K562 (cell line): ENCODE results near the gene PCBD1. TPM values are rescaled to one million over a fixed set of nuclear protein-coding genes. Genes with fewer than 3 reads are reported as not detected.

ENCODE experiments used
- ATAC-seq: fragments of 200-7000 bp; cut with Tn5 transposase; 3 replicates; pipeline ENCODE4 v1.9.1; 2020; ENCODE audit warnings: moderate library complexity
- BruUV-seq: library from RNA; stranded (reverse); fragments of 400-500 nt; replicated peaks from 2 replicates; lab custom pipeline; 2021; lab: Mats Ljungman, UMichigan
- CTCF ChIA-PET: fragments of 300-600 bp; formaldehyde crosslinking; extraction: SDS; loops from one replicate; lab custom pipeline; 2021; ENCODE audit warnings: low intra/inter-chr PET ratio; lab: Yijun Ruan, JAX
- POLR2A ChIA-PET: fragments of 300-600, 350-650 bp; sonication (Branson Sonifier 250); formaldehyde crosslinking; extraction: SDS; loops from one replicate; lab custom pipeline; 2021; ENCODE audit warnings: antibody characterized with exemption, inconsistent platforms; lab: Yijun Ruan, JAX
- DNase-seq, 4 experiments: peaks; one replicate each; pipeline versions ENCODE4 v3.0.0 to v3.0.0-alpha.2; 2011 to 2018; ENCODE audit warnings: low spot score in 3 of 4, mixed read lengths in 3 of 4; ENCODE audit errors: extremely low read depth in 1 of 4
- FAIRE-seq: peaks from 2 replicates; lab custom pipeline; 2011; peaks lifted over from hg19 to GRCh38; lab: Jason Lieb, UNC
- H2AFZ ChIP-seq: 2 replicates; pipeline ENCODE4 v1.6.0; 2011; ENCODE audit warnings: low read depth, low read length, control low read depth, inconsistent platforms
- H3K27ac ChIP-seq: fragments of 200-600 bp; 3 replicates; pipeline ENCODE4 v1.8.0; 2011; ENCODE audit warnings: low read depth, mild to moderate bottlenecking, control low read depth, inconsistent platforms, low read length, moderate library complexity, mixed read lengths; ENCODE audit errors: extremely low read depth
- H3K27me3 ChIP-seq, 2 experiments: fragments of 300-600 bp in 1 of 2; 2 replicates in 1 of 2; 3 replicates in 1 of 2; pipeline versions ENCODE4 v1.6.0 to v1.8.0; 2011; ENCODE audit warnings: inconsistent platforms in 2 of 2, low read length in 2 of 2, mild to moderate bottlenecking in 1 of 2, mixed read lengths in 1 of 2, moderate library complexity in 1 of 2; ENCODE audit not compliant: control insufficient read depth in 2 of 2, insufficient read depth in 2 of 2
- H3K36me3 ChIP-seq: fragments of 300-600 bp; 3 replicates; pipeline ENCODE4 v1.8.0; 2011; ENCODE audit warnings: mild to moderate bottlenecking, low read length, inconsistent platforms; ENCODE audit not compliant: control insufficient read depth, insufficient read depth
- H3K4me1 ChIP-seq, 2 experiments: fragments of 200-600 bp in 1 of 2; replicated peaks in 1 of 2; 2 replicates in 1 of 2; 3 replicates in 1 of 2; pipeline versions ENCODE4 v1.5.1 to v1.8.0; 2011; ENCODE audit warnings: inconsistent platforms in 2 of 2, low read length in 2 of 2, mild to moderate bottlenecking in 1 of 2, mixed read lengths in 1 of 2, moderate library complexity in 1 of 2; ENCODE audit not compliant: control insufficient read depth in 2 of 2, insufficient read depth in 2 of 2
- H3K4me2 ChIP-seq: 2 replicates; pipeline ENCODE4 v1.6.1; 2011; ENCODE audit warnings: low read length, control low read depth, inconsistent platforms, mixed read lengths; ENCODE audit not compliant: insufficient read depth
- H3K4me3 ChIP-seq: fragments of 200-600 bp; sonication (generic), shearing (Covaris generic); 2 replicates; pipeline ENCODE4 v1.5.1; 2016; ENCODE audit warnings: control low read depth, inconsistent platforms
- H3K79me2 ChIP-seq: fragments of 200-600 bp; 3 replicates; pipeline ENCODE4 v1.8.0; 2011; ENCODE audit warnings: low read length, inconsistent platforms; ENCODE audit not compliant: control insufficient read depth, insufficient read depth
- H3K9ac ChIP-seq, 2 experiments: 2 replicates each; pipeline versions ENCODE4 v1.6.0 to v1.6.1; 2011; ENCODE audit warnings: low read depth in 2 of 2, low read length in 2 of 2, control low read depth in 1 of 2, inconsistent platforms in 1 of 2, mild to moderate bottlenecking in 1 of 2, mixed read lengths in 1 of 2; ENCODE audit not compliant: insufficient read depth in 1 of 2
- H3K9me1 ChIP-seq: one replicate; pipeline ENCODE4 v1.6.0; 2011; ENCODE audit warnings: inconsistent platforms, mild to moderate bottlenecking, low read length, moderate library complexity; ENCODE audit not compliant: control insufficient read depth, insufficient read depth
- H3K9me3 ChIP-seq: replicated peaks from 2 replicates; pipeline ENCODE4 v1.5.1; 2011; ENCODE audit warnings: low read depth, low read length, inconsistent platforms; ENCODE audit not compliant: control insufficient read depth, insufficient read depth
- H4K20me1 ChIP-seq: replicated peaks from 2 replicates; pipeline ENCODE4 v1.6.1; 2011; ENCODE audit warnings: low read length, inconsistent platforms, mixed read lengths; ENCODE audit not compliant: control insufficient read depth, insufficient read depth
- DNMT1 ChIP-seq: fragments of 450-650 bp; IDR thresholded peaks from 2 replicates; pipeline ENCODE4 v1.6.1; 2016; ENCODE audit warnings: antibody characterized with exemption, mild to moderate bottlenecking
- LARP7 ChIP-seq: fragments of 450-650 bp; IDR thresholded peaks from 2 replicates; pipeline ENCODE4 v1.6.1; 2016
- PYGO2 ChIP-seq: fragments of 450-650 bp; IDR thresholded peaks from 2 replicates; pipeline ENCODE4 v1.6.1; 2016; ENCODE audit warnings: mild to moderate bottlenecking, missing genetic modification characterization, moderate library complexity, missing compliant biosample characterization
- ZBTB7A ChIP-seq: IDR thresholded peaks from 2 replicates; pipeline ENCODE4 v1.6.1; 2011; ENCODE audit warnings: low read depth, mild to moderate bottlenecking, low read length, moderate library complexity, borderline replicate concordance; ENCODE audit not compliant: control insufficient read depth
- ZNF133 ChIP-seq: fragments of 250-450 bp; sonication (Bioruptor Pico); IDR thresholded peaks from 2 replicates; pipeline ENCODE4 v1.4.0; 2020; ENCODE audit warnings: mild to moderate bottlenecking
- WGBS: fragments of 100-300 bp; shearing (Covaris generic); methylation state at CpG from one replicate; pipeline ENCODE4 v1.1.6; 2016; ENCODE audit warnings: low coverage, mixed read lengths; ENCODE audit not compliant: insufficient coverage; ENCODE audit errors: missing lambda C conversion rate; 5-methylcytosine and 5-hydroxymethylcytosine counted together
- in situ Hi-C: fragments of 300-500 bp; cut with MboI; formaldehyde crosslinking; loops from 4 replicates; pipeline ENCODE4 v1.15.0; 2018; ENCODE audit warnings: inconsistent platforms, mixed read lengths
- intact Hi-C: fragments of 100-400 bp; cut with micrococcal nuclease; formaldehyde crosslinking; loops from 2 replicates; pipeline ENCODE4 v1.14.2; 2022
- polyA plus RNA-seq, 8 experiments: library from polyadenylated mRNA; depleted of rRNA in 4 of 8; stranded (reverse) in 5 of 8; unstranded in 3 of 8; fragments of >200 nt; fragmentation: Nextera tagmentation in 2 of 8; fragmentation: Illumina TruSeq in 1 of 8; extraction: Ambion mirVana in 2 of 8; extraction: Trizol in 1 of 8; gene quantifications; 2 replicates each; pipeline versions ENCODE4 v1.2.1 to v1.2.3, GENCODE V29; 2011 to 2014; ENCODE audit warnings: inconsistent platforms in 1 of 8, missing spikeins in 1 of 8
- total RNA-seq, 7 experiments: library from RNA; depleted of rRNA in 6 of 7; stranded (reverse); fragments of >200 nt in 6 of 7; fragmentation: Illumina TruSeq in 2 of 7; extraction: Trizol in 2 of 7; gene quantifications; 2 replicates each; pipeline versions ENCODE4 v1.2.1 to v1.2.3, GENCODE V29; 2011 to 2021; ENCODE audit warnings: low replicate concordance in 1 of 7
- TF ChIP-seq, protein P1 (sequence below): sonication (generic); formaldehyde crosslinking; IDR thresholded peaks from 2 replicates; pipeline ENCODE4 v1.8.0; 2022; ENCODE audit warnings: mild to moderate bottlenecking, missing genetic modification reagents

PCBD1 gene
- total and polyA plus RNA-seq, 9 of the 15 experiments (the other 6 are each of a cell fraction or from before 2014, with no cell fraction given) = 14.6 to 109 (median 57.0) TPM

DNA sequence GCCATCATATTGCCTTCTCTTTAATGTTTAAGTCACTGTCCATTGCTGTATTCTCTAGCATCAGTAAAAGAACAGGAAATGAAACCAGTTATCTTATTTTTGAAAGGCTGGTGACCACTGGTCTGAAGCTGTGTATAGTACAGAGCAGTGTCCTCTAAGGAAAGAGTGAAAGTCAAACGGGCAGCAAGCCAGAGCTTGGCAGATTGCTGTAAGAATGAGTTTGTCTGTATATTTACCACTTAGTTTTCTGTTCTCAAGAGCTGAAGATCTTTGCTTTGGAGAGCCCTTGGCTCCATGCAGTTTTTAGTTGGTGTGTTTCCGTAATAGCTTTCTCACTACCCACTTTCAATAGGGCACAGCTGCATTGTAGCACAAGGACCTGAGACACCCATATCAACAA is 31.9 kb downstream of the PCBD1 start:
- no peak overlapping the region for H3K4me3 ChIP-seq
- H3K9me1 ChIP-seq = peaks cover 3% of the 10 kb centered on the region
- peaks cover 11% of the 10 kb centered on the region; the same call in 2 of the 3 replicates for H3K36me3 ChIP-seq
- no peak overlapping the region for H2AFZ ChIP-seq
- whole genome bisulfite sequencing = 53% methylated on average over 2 of the region's 2 CpGs
- no peaks in the 10 kb centered on the region for H3K27me3 ChIP-seq
- no peak for DNase-seq
- no TSS peak for BruUV-seq
- intact Hi-C loops (no loop called here), in situ Hi-C loops (no loop called here)
- no peak for FAIRE-seq
- ATAC-seq = no peak
- no peak for TF ChIP-seq ZNF133
- TF ChIP-seq, protein P1, sequence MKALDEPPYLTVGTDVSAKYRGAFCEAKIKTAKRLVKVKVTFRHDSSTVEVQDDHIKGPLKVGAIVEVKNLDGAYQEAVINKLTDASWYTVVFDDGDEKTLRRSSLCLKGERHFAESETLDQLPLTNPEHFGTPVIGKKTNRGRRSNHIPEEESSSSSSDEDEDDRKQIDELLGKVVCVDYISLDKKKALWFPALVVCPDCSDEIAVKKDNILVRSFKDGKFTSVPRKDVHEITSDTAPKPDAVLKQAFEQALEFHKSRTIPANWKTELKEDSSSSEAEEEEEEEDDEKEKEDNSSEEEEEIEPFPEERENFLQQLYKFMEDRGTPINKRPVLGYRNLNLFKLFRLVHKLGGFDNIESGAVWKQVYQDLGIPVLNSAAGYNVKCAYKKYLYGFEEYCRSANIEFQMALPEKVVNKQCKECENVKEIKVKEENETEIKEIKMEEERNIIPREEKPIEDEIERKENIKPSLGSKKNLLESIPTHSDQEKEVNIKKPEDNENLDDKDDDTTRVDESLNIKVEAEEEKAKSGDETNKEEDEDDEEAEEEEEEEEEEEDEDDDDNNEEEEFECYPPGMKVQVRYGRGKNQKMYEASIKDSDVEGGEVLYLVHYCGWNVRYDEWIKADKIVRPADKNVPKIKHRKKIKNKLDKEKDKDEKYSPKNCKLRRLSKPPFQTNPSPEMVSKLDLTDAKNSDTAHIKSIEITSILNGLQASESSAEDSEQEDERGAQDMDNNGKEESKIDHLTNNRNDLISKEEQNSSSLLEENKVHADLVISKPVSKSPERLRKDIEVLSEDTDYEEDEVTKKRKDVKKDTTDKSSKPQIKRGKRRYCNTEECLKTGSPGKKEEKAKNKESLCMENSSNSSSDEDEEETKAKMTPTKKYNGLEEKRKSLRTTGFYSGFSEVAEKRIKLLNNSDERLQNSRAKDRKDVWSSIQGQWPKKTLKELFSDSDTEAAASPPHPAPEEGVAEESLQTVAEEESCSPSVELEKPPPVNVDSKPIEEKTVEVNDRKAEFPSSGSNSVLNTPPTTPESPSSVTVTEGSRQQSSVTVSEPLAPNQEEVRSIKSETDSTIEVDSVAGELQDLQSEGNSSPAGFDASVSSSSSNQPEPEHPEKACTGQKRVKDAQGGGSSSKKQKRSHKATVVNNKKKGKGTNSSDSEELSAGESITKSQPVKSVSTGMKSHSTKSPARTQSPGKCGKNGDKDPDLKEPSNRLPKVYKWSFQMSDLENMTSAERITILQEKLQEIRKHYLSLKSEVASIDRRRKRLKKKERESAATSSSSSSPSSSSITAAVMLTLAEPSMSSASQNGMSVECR (CRISPR knock-in tag) = no peak
- no peak for TF ChIP-seq DNMT1
- no peak for TF ChIP-seq ZBTB7A
- TF ChIP-seq LARP7 = no peak
- TF ChIP-seq PYGO2 (tag) = no peak
- CTCF ChIA-PET = no interaction called here
- no peaks in the 10 kb centered on the region for H4K20me1 ChIP-seq
- no peaks in the 10 kb centered on the region for H3K9me3 ChIP-seq
- POLR2A ChIA-PET = interaction anchor here (0.7 to 1.6 kb wide), 3 partner anchors 10 to 63 kb away, joined by 3 to 4 read pairs (median 3); no protein-coding TSS in a partner anchor
- H3K4me2 ChIP-seq = no peak overlapping the region
- no peaks in the 10 kb centered on the region for H3K79me2 ChIP-seq
- H3K4me1 ChIP-seq = peaks cover 0 to 7% of the 10 kb centered on the region in 2 experiments; a peak in 3 of 5 replicates
- H3K27ac ChIP-seq = no peak overlapping the region
- no peak overlapping the region for H3K9ac ChIP-seq
